Liver (tissue), 9 donors: ENCODE data around the gene SREBF2. TPM values are rescaled to one million over a fixed set of nuclear protein-coding genes. Genes with fewer than 3 reads are reported as not detected.

Source experiments
- DNase-seq: peaks from one replicate; pipeline ENCODE4 v3.0.0-alpha.2; 2017; ENCODE audit warnings: low spot score
- H3K27ac ChIP-seq, 2 donors: one replicate each; pipeline ENCODE4 v1.7.0; 2013; ENCODE audit warnings: inconsistent platforms in 2 of 2, low read length in 2 of 2, control low read depth in 1 of 2, low read depth in 1 of 2, mild to moderate bottlenecking in 1 of 2
- H3K27me3 ChIP-seq, 4 donors: one replicate each; pipeline versions ENCODE4 v1.6.1 to v1.7.0; 2013; ENCODE audit warnings: low read length in 3 of 4, inconsistent platforms in 1 of 4, mild to moderate bottlenecking in 1 of 4, moderate library complexity in 1 of 4; ENCODE audit not compliant: control insufficient read depth in 4 of 4, insufficient read depth in 4 of 4
- H3K36me3 ChIP-seq, 4 donors: one replicate each; pipeline versions ENCODE4 v1.6.1 to v1.7.0; 2013; ENCODE audit warnings: low read length in 3 of 4, mild to moderate bottlenecking in 3 of 4, low read depth in 1 of 4, moderate library complexity in 1 of 4; ENCODE audit not compliant: control insufficient read depth in 4 of 4, insufficient read depth in 3 of 4
- H3K4me1 ChIP-seq, 4 donors: one replicate each; pipeline versions ENCODE4 v1.6.1 to v1.7.0; 2013; ENCODE audit warnings: low read length in 3 of 4, mild to moderate bottlenecking in 3 of 4, moderate library complexity in 1 of 4; ENCODE audit not compliant: control insufficient read depth in 4 of 4, insufficient read depth in 4 of 4
- H3K4me3 ChIP-seq, 3 donors: one replicate each; pipeline versions ENCODE4 v1.6.1 to v1.7.0; 2013; ENCODE audit warnings: low read length in 3 of 3, control low read depth in 1 of 3, low read depth in 1 of 3, mild to moderate bottlenecking in 1 of 3
- H3K9ac ChIP-seq, 2 donors: one replicate each; pipeline ENCODE4 v1.7.0; 2013; ENCODE audit warnings: low read length in 2 of 2, mild to moderate bottlenecking in 2 of 2, moderate library complexity in 2 of 2, control low read depth in 1 of 2, low read depth in 1 of 2
- H3K9me3 ChIP-seq, 4 donors: one replicate each; pipeline versions ENCODE4 v1.6.1 to v1.7.0; 2013; ENCODE audit warnings: low read length in 3 of 4; ENCODE audit not compliant: control insufficient read depth in 4 of 4
- EGR1 ChIP-seq, 2 donors: IDR thresholded peaks; 2 replicates each; pipeline ENCODE4 v1.6.1; 2016 to 2018; ENCODE audit warnings: antibody characterized with exemption in 2 of 2, low read depth in 2 of 2
- FOXA1 ChIP-seq: IDR thresholded peaks from 2 replicates; pipeline ENCODE4 v1.6.1; 2016; ENCODE audit warnings: antibody characterized with exemption
- FOXA2 ChIP-seq: IDR thresholded peaks from 2 replicates; pipeline ENCODE4 v1.6.1; 2016; ENCODE audit warnings: antibody characterized with exemption
- GABPA ChIP-seq, 2 donors: IDR thresholded peaks in 1 of 2; conservative IDR thresholded peaks in 1 of 2; 2 replicates each; pipeline ENCODE4 v1.6.1; 2016; ENCODE audit warnings: antibody characterized with exemption in 2 of 2, mild to moderate bottlenecking in 1 of 2, moderate library complexity in 1 of 2
- HNF4A ChIP-seq, 2 donors: conservative IDR thresholded peaks; 2 replicates each; pipeline ENCODE4 v1.6.1; 2016; ENCODE audit warnings: antibody characterized with exemption in 2 of 2, mild to moderate bottlenecking in 2 of 2
- HNF4G ChIP-seq: IDR thresholded peaks from 2 replicates; pipeline ENCODE4 v1.6.1; 2016; ENCODE audit warnings: antibody characterized with exemption
- JUND ChIP-seq, 2 donors: IDR thresholded peaks; 2 replicates each; pipeline ENCODE4 v1.6.1; 2016; ENCODE audit warnings: antibody characterized with exemption in 2 of 2
- MAX ChIP-seq: IDR thresholded peaks from 2 replicates; pipeline ENCODE4 v1.6.1; 2016; ENCODE audit warnings: antibody characterized with exemption
- NR2F2 ChIP-seq: IDR thresholded peaks from 2 replicates; pipeline ENCODE4 v1.6.1; 2016; ENCODE audit warnings: antibody characterized with exemption
- RAD21 ChIP-seq, 2 donors: IDR thresholded peaks; 2 replicates each; pipeline ENCODE4 v1.6.1; 2016; ENCODE audit warnings: antibody characterized with exemption in 2 of 2, mild to moderate bottlenecking in 2 of 2
- REST ChIP-seq: IDR thresholded peaks from 2 replicates; pipeline ENCODE4 v1.6.1; 2016; ENCODE audit warnings: antibody characterized with exemption, mild to moderate bottlenecking
- RXRA ChIP-seq, 2 donors: IDR thresholded peaks; 2 replicates each; pipeline ENCODE4 v1.6.1; 2017 to 2018; ENCODE audit warnings: antibody characterized with exemption in 2 of 2, mild to moderate bottlenecking in 1 of 2
- SP1 ChIP-seq: IDR thresholded peaks from 2 replicates; pipeline ENCODE4 v1.6.1; 2018; ENCODE audit warnings: antibody characterized with exemption, mild to moderate bottlenecking
- TAF1 ChIP-seq: conservative IDR thresholded peaks from 2 replicates; pipeline ENCODE4 v1.6.1; 2016; ENCODE audit warnings: antibody characterized with exemption, mild to moderate bottlenecking
- YY1 ChIP-seq: IDR thresholded peaks from 2 replicates; pipeline ENCODE4 v1.6.1; 2016; ENCODE audit warnings: antibody characterized with exemption, mild to moderate bottlenecking
- ZBTB33 ChIP-seq: IDR thresholded peaks from 2 replicates; pipeline ENCODE4 v1.6.1; 2016; ENCODE audit warnings: antibody characterized with exemption
- WGBS: extraction: QIAGEN DNeasy Blood & Tissue Kit; methylation state at CpG from one replicate; pipeline ENCODE4 v1.1.7; 2013; 5-methylcytosine and 5-hydroxymethylcytosine counted together
- polyA plus RNA-seq, 2 donors: library from polyadenylated mRNA; stranded (reverse) in 1 of 2; unstranded in 1 of 2; fragments of 200-250 nt in 1 of 2; fragments of >200 nt in 1 of 2; fragmentation: Nextera tagmentation in 1 of 2; extraction: Ambion mirVana in 1 of 2; gene quantifications; one replicate each; pipeline versions ENCODE4 v1.2.1 to v1.2.3, GENCODE V29; 2013 to 2015
- total RNA-seq, 2 donors: library from RNA; depleted of rRNA; stranded (reverse); fragments of >200 nt; gene quantifications; one replicate each; pipeline ENCODE4 v1.2.3, GENCODE V29; 2014
- TF ChIP-seq, protein P1 (sequence below): fragments of 150-350 bp; IDR thresholded peaks from 2 replicates; pipeline ENCODE4 v1.5.1; 2017; ENCODE audit warnings: improper control_type of control experiment, low read depth, low read length; ENCODE audit not compliant: missing input control
- TF ChIP-seq, protein P2 (sequence below): IDR thresholded peaks from 2 replicates; pipeline ENCODE4 v1.6.1; 2016; ENCODE audit warnings: antibody characterized with exemption
- donor health status: healthy.
- donor health status: healthy.
- donor health status: healthy.
- donor health status: healthy.
- donor health status: healthy.

The SREBF2 gene
- total and polyA plus RNA-seq, 4 donors, result 18.3 to 69.6 (median 57.3) TPM

GRCh38 chr22:41787331-41787730, 45.6 kb upstream of the SREBF2 start:
- WGBS, result 88% methylated on average over 2 of the region's 2 CpGs
- H3K27me3 ChIP-seq, result no peaks in the 10 kb centered on the region
- no peak overlapping the region for H3K9ac ChIP-seq
- TF ChIP-seq, protein P1, sequence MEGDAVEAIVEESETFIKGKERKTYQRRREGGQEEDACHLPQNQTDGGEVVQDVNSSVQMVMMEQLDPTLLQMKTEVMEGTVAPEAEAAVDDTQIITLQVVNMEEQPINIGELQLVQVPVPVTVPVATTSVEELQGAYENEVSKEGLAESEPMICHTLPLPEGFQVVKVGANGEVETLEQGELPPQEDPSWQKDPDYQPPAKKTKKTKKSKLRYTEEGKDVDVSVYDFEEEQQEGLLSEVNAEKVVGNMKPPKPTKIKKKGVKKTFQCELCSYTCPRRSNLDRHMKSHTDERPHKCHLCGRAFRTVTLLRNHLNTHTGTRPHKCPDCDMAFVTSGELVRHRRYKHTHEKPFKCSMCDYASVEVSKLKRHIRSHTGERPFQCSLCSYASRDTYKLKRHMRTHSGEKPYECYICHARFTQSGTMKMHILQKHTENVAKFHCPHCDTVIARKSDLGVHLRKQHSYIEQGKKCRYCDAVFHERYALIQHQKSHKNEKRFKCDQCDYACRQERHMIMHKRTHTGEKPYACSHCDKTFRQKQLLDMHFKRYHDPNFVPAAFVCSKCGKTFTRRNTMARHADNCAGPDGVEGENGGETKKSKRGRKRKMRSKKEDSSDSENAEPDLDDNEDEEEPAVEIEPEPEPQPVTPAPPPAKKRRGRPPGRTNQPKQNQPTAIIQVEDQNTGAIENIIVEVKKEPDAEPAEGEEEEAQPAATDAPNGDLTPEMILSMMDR, result no peak
- TF ChIP-seq HNF4A (conservative IDR thresholded peaks at IDR 0.05) (no peak), RAD21 (IDR thresholded peaks at IDR 0.05) (no peak), JUND (IDR thresholded peaks at IDR 0.05) (no peak), GABPA (IDR thresholded peaks at IDR 0.05 in 1 of 2, conservative IDR thresholded peaks at IDR 0.05 in 1 of 2) (no peak), TAF1 (no peak)
- no peak overlapping the region for H3K27ac ChIP-seq
- H3K4me3 ChIP-seq, result no peak overlapping the region
- no peaks in the 10 kb centered on the region for H3K4me1 ChIP-seq
- no peaks in the 10 kb centered on the region for H3K36me3 ChIP-seq
- no peak for DNase-seq
- H3K9me3 ChIP-seq, result no peaks in the 10 kb centered on the region

DNA sequence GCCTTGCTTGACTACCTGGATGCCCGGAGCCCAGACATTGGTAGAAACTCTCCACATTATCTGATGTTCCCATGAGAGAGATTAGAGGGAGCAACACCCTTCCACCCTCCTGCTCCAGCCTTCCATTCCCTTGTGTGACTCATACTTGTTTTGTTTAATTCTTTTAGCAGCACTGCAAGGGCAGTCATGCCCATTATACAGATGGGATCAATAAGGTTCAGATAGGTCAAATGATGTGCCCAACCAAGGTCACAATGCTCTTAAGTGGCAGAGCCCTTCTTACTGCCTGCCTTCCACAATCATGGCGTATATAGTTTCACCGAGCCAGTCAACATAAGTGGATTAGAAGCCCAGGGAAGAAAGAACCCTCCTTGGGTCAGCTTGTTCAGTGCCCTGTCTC, 39.0 kb upstream of the SREBF2 start:
- Histone ChIP-seq H3K27me3 (no peaks in the 10 kb centered on the region), H3K36me3 (no peaks in the 10 kb centered on the region), H3K9me3 (no peaks in the 10 kb centered on the region), H3K4me1 (no peaks in the 10 kb centered on the region), H3K9ac (no peak overlapping the region), H3K4me3 (no peak overlapping the region), H3K27ac (no peak overlapping the region)
- TF ChIP-seq FOXA1 (no peak), FOXA2 (no peak), TAF1 (no peak), EGR1 (IDR thresholded peaks at IDR 0.05; ENCODE audit: low read depth in 2 of 2) (no peak), REST (no peak), YY1 (no peak), RXRA (IDR thresholded peaks at IDR 0.05) (no peak), NR2F2 (no peak), SP1 (no peak), HNF4G (no peak), ZBTB33 (no peak), GABPA (IDR thresholded peaks at IDR 0.05 in 1 of 2, conservative IDR thresholded peaks at IDR 0.05 in 1 of 2) (no peak), JUND (IDR thresholded peaks at IDR 0.05) (no peak), HNF4A (conservative IDR thresholded peaks at IDR 0.05) (no peak), RAD21 (IDR thresholded peaks at IDR 0.05) (no peak), MAX (no peak)
- TF ChIP-seq, protein P1, result no peak
- TF ChIP-seq, protein P2, sequence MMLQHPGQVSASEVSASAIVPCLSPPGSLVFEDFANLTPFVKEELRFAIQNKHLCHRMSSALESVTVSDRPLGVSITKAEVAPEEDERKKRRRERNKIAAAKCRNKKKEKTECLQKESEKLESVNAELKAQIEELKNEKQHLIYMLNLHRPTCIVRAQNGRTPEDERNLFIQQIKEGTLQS, result no peak
- 96% methylated on average over 3 of the region's 3 CpGs for WGBS
- no peak for DNase-seq
